Right cardiac atrium (tissue), 5 donors: ENCODE measurements around the gene GSTM4. TPM values are rescaled to one million over a fixed set of nuclear protein-coding genes. Genes with fewer than 3 reads are reported as not detected.
"Not testable (repeated sequence)": the region's sequence is repeated elsewhere in the genome, so short reads cannot be mapped to it uniquely, and the experiment has no call there.

Source experiments
- ATAC-seq, 2 donors: fragments of 200-7000 bp; cut with Tn5 transposase; one replicate each; pipeline versions ENCODE4 v1.8.0 to v1.9.1; 2020; ENCODE audit warnings: moderate library complexity in 2 of 2, mild to moderate bottlenecking in 1 of 2
- DNase-seq, 3 donors: peaks; one replicate each; pipeline ENCODE4 v3.0.0-alpha.2; 2020
- H3K27ac ChIP-seq: one replicate; pipeline ENCODE4 v1.5.1; 2013; ENCODE audit warnings: mild to moderate bottlenecking, low read length, control low read depth, moderate library complexity
- H3K27me3 ChIP-seq: one replicate; pipeline ENCODE4 v1.6.1; 2013; ENCODE audit not compliant: control insufficient read depth, insufficient read depth
- H3K4me1 ChIP-seq: one replicate; pipeline ENCODE4 v1.6.1; 2013; ENCODE audit warnings: low read length; ENCODE audit not compliant: control insufficient read depth, insufficient read depth
- H3K4me3 ChIP-seq: one replicate; pipeline ENCODE4 v1.5.1; 2013; ENCODE audit warnings: low read length, control low read depth
- H3K9me3 ChIP-seq: one replicate; pipeline ENCODE4 v1.6.1; 2013; ENCODE audit warnings: low read length; ENCODE audit not compliant: control insufficient read depth
- WGBS: extraction: QIAGEN DNeasy Blood & Tissue Kit; methylation state at CpG from one replicate; pipeline ENCODE4 v1.1.7; 2013; 5-methylcytosine and 5-hydroxymethylcytosine counted together
- intact Hi-C, 4 donors: fragments of 100-400 bp; cut with DNase I; formaldehyde crosslinking; loops; one replicate each; pipeline versions ENCODE4 v1.11.0 to v1.14.0; 2022 to 2023
- polyA plus RNA-seq: library from polyadenylated mRNA; stranded (reverse); fragments of 200-250 nt; gene quantifications from one replicate; pipeline ENCODE4 v1.2.3, GENCODE V29; 2013
- total RNA-seq, 4 donors: library from RNA; stranded (reverse); fragmentation: NEBNext Ultra II Directional; extraction: Animal tissue kit (Norgen Biotek cat#: 25700); gene quantifications; one replicate each; pipeline ENCODE4 v1.2.1, GENCODE V29; 2021
- donor health status: healthy with polysubstance abuse.
- donor health status: DM: no; HTN: yes; CAD: no.
- donor health status: DM: no; HTN: no; CAD: no.
- donor health status: DM: no; HTN: yes; CAD: no; lungs with severe emphysema.
- donor health status: DM: yes; HTN: yes; CAD: no.

Gene GSTM4
- total and polyA plus RNA-seq, 5 donors, result 31.2 to 57.8 (median 41.5) TPM

- DNase-seq (no peak), ATAC-seq (no peak)
- Histone ChIP-seq H3K9me3 (no peaks in the 10 kb centered on the region), H3K4me3 (no peak overlapping the region), H3K27me3 (no peaks in the 10 kb centered on the region), H3K27ac (no peak overlapping the region), H3K4me1 (peaks cover 2% of the 10 kb centered on the region)
- 93% methylated on average over 22 of the region's 22 CpGs for WGBS
- intact Hi-C loops, result no loop called here
Observed at GRCh38 chr1:109669246-109669948, 13.5 kb downstream of the GSTM4 start.

GRCh38 chr1:109669949-109670302, 14.0 kb downstream of the GSTM4 start:
- ATAC-seq, H3K4me1 ChIP-seq, DNase-seq, H3K27ac ChIP-seq, H3K4me3 ChIP-seq, H3K9me3 ChIP-seq, intact Hi-C loops, H3K27me3 ChIP-seq: not testable (repeated sequence)
- 98% methylated on average over 5 of the region's 5 CpGs for WGBS

DNA sequence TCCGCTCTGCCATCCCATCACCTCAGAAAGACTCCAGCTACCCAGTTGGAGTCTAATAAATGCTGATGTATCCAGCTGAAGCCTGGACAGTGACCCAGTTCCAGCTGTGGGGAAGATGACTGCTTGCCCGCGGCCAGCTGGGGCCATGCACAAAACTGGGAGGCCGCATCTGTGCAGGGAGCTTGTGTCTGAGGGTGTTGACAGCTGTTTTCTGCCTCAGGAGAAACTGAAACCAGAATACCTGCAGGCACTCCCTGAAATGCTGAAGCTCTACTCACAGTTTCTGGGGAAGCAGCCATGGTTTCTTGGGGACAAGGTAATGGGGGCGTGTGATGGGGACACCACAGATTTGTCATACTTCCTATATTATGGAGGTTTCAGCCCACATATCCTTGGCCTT, 15.2 kb downstream of the GSTM4 start:
- Histone ChIP-seq H3K4me3 (no peak overlapping the region), H3K9me3 (no peaks in the 10 kb centered on the region), H3K27me3 (no peaks in the 10 kb centered on the region), H3K4me1 (peaks cover 2% of the 10 kb centered on the region), H3K27ac (no peak overlapping the region)
- ATAC-seq, result no peak
- intact Hi-C loops, result no loop called here
- 93% methylated on average over 5 of the region's 5 CpGs for WGBS
- no peak for DNase-seq

DNA sequence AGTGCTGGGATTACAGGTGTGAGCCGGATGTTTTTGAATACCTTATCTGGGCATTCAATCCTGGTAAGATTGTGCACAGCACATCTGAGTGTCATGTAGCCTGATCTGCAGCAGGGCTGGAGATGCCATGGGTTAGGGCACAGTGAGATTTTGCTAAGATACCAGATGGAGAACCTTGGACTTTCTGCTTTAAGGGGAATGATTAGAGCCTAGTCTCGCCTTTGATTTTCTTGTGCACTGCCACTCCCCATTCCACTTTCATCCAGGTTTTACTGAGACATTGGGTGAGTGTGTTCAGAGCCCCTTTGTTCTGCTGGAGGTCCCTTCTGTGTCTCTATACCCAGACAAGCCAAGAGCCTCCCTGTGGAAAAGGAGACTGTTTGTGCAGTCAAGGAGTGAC, 18.0 kb downstream of the GSTM4 start:
- intact Hi-C loops, H3K4me1 ChIP-seq, H3K9me3 ChIP-seq, H3K4me3 ChIP-seq, H3K27ac ChIP-seq, H3K27me3 ChIP-seq, ATAC-seq, DNase-seq: not testable (repeated sequence)
- WGBS, result 96% methylated on average over 2 of the region's 2 CpGs

- intact Hi-C loops, H3K4me3 ChIP-seq, H3K27me3 ChIP-seq, H3K4me1 ChIP-seq, DNase-seq, H3K27ac ChIP-seq, ATAC-seq, H3K9me3 ChIP-seq: not testable (repeated sequence)
- WGBS, result 91% methylated on average over 3 of the region's 3 CpGs
Observed at GRCh38 chr1:109676683-109677381, 20.9 kb downstream of the GSTM4 start.

GRCh38 chr1:109677459-109677858, 21.6 kb downstream of the GSTM4 start:
- WGBS, result 68% methylated on average over 3 of the region's 3 CpGs
- no peak for DNase-seq
- no peaks in the 10 kb centered on the region for H3K9me3 ChIP-seq
- no peaks in the 10 kb centered on the region for H3K27me3 ChIP-seq
- intact Hi-C loops, result no loop called here
- H3K27ac ChIP-seq, result no peak overlapping the region
- no peak overlapping the region for H3K4me3 ChIP-seq
- no peaks in the 10 kb centered on the region for H3K4me1 ChIP-seq
- ATAC-seq, result no peak

GRCh38 chr1:109678637-109679036, 22.7 kb downstream of the GSTM4 start:
- H3K27me3 ChIP-seq, intact Hi-C loops, H3K4me3 ChIP-seq, DNase-seq, H3K4me1 ChIP-seq, ATAC-seq, H3K27ac ChIP-seq, H3K9me3 ChIP-seq: not testable (repeated sequence)
- 87% methylated on average over 2 of the region's 2 CpGs for WGBS

DNA sequence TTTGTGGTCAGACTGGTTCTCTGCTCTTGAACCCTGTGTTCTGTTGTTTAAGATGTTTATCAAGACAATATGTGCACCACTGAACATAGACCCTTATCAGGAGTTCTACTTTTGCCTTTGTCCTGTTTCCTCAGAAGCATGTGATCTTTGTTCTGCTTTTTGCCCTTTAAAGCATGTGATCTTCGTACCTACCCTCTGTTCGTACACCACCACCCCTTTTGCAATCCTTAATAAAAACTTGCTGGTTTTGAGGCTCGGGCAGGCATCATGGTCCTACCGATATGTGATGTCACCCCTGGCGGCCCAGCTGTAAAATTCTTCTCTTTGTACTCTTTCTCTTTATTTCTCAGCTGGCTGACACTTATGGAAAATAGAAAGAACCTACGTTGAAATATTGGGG, 28.9 kb downstream of the GSTM4 start:
- 88% methylated on average over 6 of the region's 6 CpGs for WGBS
- ATAC-seq, result not testable (repeated sequence)

DNA sequence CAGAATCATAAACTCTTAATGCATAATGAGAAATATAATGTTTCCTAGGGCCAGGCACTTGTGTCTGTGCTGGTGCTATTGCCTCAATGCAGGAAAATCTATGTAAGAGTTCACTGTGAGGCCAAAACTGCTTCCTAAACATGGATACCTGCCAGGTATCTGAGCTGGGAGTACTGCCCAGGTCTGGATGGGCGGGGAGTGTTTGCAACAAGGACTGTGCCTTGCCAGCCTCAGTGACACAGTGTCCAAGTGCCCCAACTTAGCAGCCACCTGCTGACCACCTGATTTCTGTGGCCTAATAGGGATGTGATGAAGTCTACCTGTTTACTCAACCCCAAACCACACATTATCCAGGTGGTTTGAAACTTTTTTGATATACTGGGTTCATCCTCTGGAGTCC, 29.5 kb downstream of the GSTM4 start:
- ATAC-seq, intact Hi-C loops: not testable (repeated sequence)
- WGBS, result 100% methylated on average over 1 of the region's 1 CpG

More for the DNA sequence above, 28.9 kb downstream of the GSTM4 start:
- H3K9me3 ChIP-seq, H3K4me1 ChIP-seq, DNase-seq, intact Hi-C loops, H3K27ac ChIP-seq, H3K4me3 ChIP-seq, H3K27me3 ChIP-seq: not testable (repeated sequence)

GRCh38 chr1:109685890-109686289, 30.0 kb downstream of the GSTM4 start:
- H3K27ac ChIP-seq, H3K27me3 ChIP-seq, H3K4me1 ChIP-seq, ATAC-seq, H3K9me3 ChIP-seq, DNase-seq, H3K4me3 ChIP-seq, intact Hi-C loops: not testable (repeated sequence)
- WGBS, result 90% methylated on average over 4 of the region's 4 CpGs

More for the DNA sequence above, 29.5 kb downstream of the GSTM4 start:
- H3K4me1 ChIP-seq, H3K9me3 ChIP-seq, H3K4me3 ChIP-seq, H3K27me3 ChIP-seq, DNase-seq, H3K27ac ChIP-seq: not testable (repeated sequence)

- H3K27me3 ChIP-seq, DNase-seq, ATAC-seq, intact Hi-C loops, H3K9me3 ChIP-seq, H3K4me1 ChIP-seq: not testable (repeated sequence)
- peak overlapping the region; percentile 64 for H3K4me3 ChIP-seq
- 19% methylated on average over 11 of the region's 11 CpGs for WGBS
- H3K27ac ChIP-seq, result peak overlapping the region; percentile 95
Observed at GRCh38 chr1:109687109-109687508, 31.2 kb downstream of the GSTM4 start.
